Upper lobe of right lung (tissue), 1 donor: Measurements from ENCODE around the gene SGSH. TPM values are rescaled to one million over a fixed set of nuclear protein-coding genes. Genes with fewer than 3 reads are reported as not detected.
"Not testable (repeated sequence)": the region's sequence is repeated elsewhere in the genome, so short reads cannot be mapped to it uniquely, and the experiment has no call there.

Experiments used
- ATAC-seq: fragments of 200-7000 bp; cut with Tn5 transposase; one replicate; pipeline ENCODE4 v1.9.1; 2020; ENCODE audit warnings: mild to moderate bottlenecking, moderate library complexity
- DNase-seq: peaks from one replicate; pipeline ENCODE4 v3.0.0-alpha.2; 2020
- H3K27ac ChIP-seq: fragments of 200-600 bp; one replicate; pipeline ENCODE4 v1.8.0; 2022
- H3K27me3 ChIP-seq: fragments of 200-600 bp; one replicate; pipeline ENCODE4 v1.8.0; 2022; ENCODE audit warnings: mild to moderate bottlenecking
- H3K36me3 ChIP-seq: fragments of 200-600 bp; one replicate; pipeline ENCODE4 v1.8.0; 2022
- H3K4me1 ChIP-seq: fragments of 200-600 bp; one replicate; pipeline ENCODE4 v1.8.0; 2022
- H3K4me3 ChIP-seq: fragments of 200-600 bp; one replicate; pipeline ENCODE4 v1.8.0; 2022; ENCODE audit warnings: mild to moderate bottlenecking
- H3K9me3 ChIP-seq: fragments of 200-600 bp; one replicate; pipeline ENCODE4 v1.8.0; 2022
- CTCF ChIP-seq: fragments of 200-600 bp; IDR thresholded peaks from one replicate; pipeline ENCODE4 v1.8.0; 2022; ENCODE audit warnings: antibody characterized with exemption
- intact Hi-C: fragments of 100-400 bp; cut with DNase I; formaldehyde crosslinking; loops from one replicate; pipeline ENCODE4 v1.11.0; 2022
- total RNA-seq: library from RNA; stranded (reverse); fragmentation: NEBNext Ultra II Directional; extraction: Animal tissue kit (Norgen Biotek cat#: 25700); gene quantifications from one replicate; pipeline ENCODE4 v1.2.1, GENCODE V29; 2021
- donor health status: DM: no; HTN: yes; CAD: no; lungs with severe emphysema.

Gene SGSH
- total RNA-seq, 1 donor from 2014 or later: 59.8 TPM

- ATAC-seq: peak; percentile 34
- DNase-seq: peak; percentile 84
- intact Hi-C loops: no loop called here
- peak overlapping the region; percentile 94 for H3K27ac ChIP-seq
- H3K4me1 ChIP-seq: peaks cover 36% of the 10 kb centered on the region
- no peaks in the 10 kb centered on the region for H3K27me3 ChIP-seq
- H3K4me3 ChIP-seq: peak overlapping the region; percentile 86
- no peaks in the 10 kb centered on the region for H3K9me3 ChIP-seq
- H3K36me3 ChIP-seq: peaks cover 7% of the 10 kb centered on the region
- TF ChIP-seq CTCF: no peak
Measured at GRCh38 chr17:80261159-80261894, 41.2 kb upstream of the SGSH start.

- TF ChIP-seq CTCF: no peak
- no peaks in the 10 kb centered on the region for H3K27me3 ChIP-seq
- H3K9me3 ChIP-seq: no peaks in the 10 kb centered on the region
- intact Hi-C loops: no loop called here
- H3K4me3 ChIP-seq: peak within 1 kb of the TSS; percentile 86
- H3K4me1 ChIP-seq: peaks cover 33% of the 10 kb centered on the region
- peak within 1 kb of the TSS; percentile 94 for H3K27ac ChIP-seq
- H3K36me3 ChIP-seq: peaks cover 1% of the 10 kb centered on the region
- DNase-seq: peak; percentile 83
- peak; percentile 60 for ATAC-seq
Measured at GRCh38 chr17:80260791-80261158, 40.6 kb upstream of the SGSH start, which contains the start of gene RNF213. RNF213 (plus strand) TSS chr17:80260852; CDS start chr17:80263682, 2,830 bp downstream.

- Histone ChIP-seq H3K4me1 (peaks cover 34% of the 10 kb centered on the region), H3K4me3 (peak overlapping the region; percentile 57), H3K9me3 (no peaks in the 10 kb centered on the region), H3K36me3 (no peaks in the 10 kb centered on the region), H3K27ac (peak overlapping the region; percentile 85), H3K27me3 (no peaks in the 10 kb centered on the region)
- intact Hi-C loops: no loop called here
- DNase-seq (peak; percentile 90), ATAC-seq (peak; percentile 73)
- TF ChIP-seq CTCF: no peak
Measured at GRCh38 chr17:80260069-80260535, 40.0 kb upstream of the SGSH start.

- ATAC-seq (no peak), DNase-seq (peak; percentile 68)
- Histone ChIP-seq H3K36me3 (no peaks in the 10 kb centered on the region), H3K4me1 (peaks cover 37% of the 10 kb centered on the region), H3K27ac (peak overlapping the region; percentile 85), H3K4me3 (peak overlapping the region; percentile 57), H3K27me3 (no peaks in the 10 kb centered on the region), H3K9me3 (no peaks in the 10 kb centered on the region)
- TF ChIP-seq CTCF: no peak
- intact Hi-C loops: no loop called here
Measured at GRCh38 chr17:80259457-80260068, 39.4 kb upstream of the SGSH start.

- intact Hi-C loops, DNase-seq, ATAC-seq, H3K4me3 ChIP-seq, H3K9me3 ChIP-seq, H3K27me3 ChIP-seq, H3K36me3 ChIP-seq: not testable (repeated sequence)
- Histone ChIP-seq H3K4me1 (peaks cover 34% of the 10 kb centered on the region), H3K27ac (peak overlapping the region; percentile 85)
Measured at GRCh38 chr17:80258296-80258695, 38.2 kb upstream of the SGSH start.

GRCh38 chr17:80257716-80258213 lies 37.6 kb upstream of the SGSH start:
- no peak overlapping the region for H3K4me3 ChIP-seq
- H3K27ac ChIP-seq: peak overlapping the region; percentile 85
- TF ChIP-seq CTCF: no peak
- DNase-seq (no peak), ATAC-seq (no peak)
- no peaks in the 10 kb centered on the region for H3K9me3 ChIP-seq
- H3K27me3 ChIP-seq: no peaks in the 10 kb centered on the region
- H3K4me1 ChIP-seq: peaks cover 29% of the 10 kb centered on the region
- intact Hi-C loops: no loop called here
- H3K36me3 ChIP-seq: peaks cover 3% of the 10 kb centered on the region
